Measurements from ENCODE around the gene SPNS1. TPM values are rescaled to one million over a fixed set of nuclear protein-coding genes. Genes with fewer than 3 reads are reported as not detected.

The SPNS1 gene
- total RNA-seq, 1 experiment from 2014 or later: 38.6 TPM

DNA sequence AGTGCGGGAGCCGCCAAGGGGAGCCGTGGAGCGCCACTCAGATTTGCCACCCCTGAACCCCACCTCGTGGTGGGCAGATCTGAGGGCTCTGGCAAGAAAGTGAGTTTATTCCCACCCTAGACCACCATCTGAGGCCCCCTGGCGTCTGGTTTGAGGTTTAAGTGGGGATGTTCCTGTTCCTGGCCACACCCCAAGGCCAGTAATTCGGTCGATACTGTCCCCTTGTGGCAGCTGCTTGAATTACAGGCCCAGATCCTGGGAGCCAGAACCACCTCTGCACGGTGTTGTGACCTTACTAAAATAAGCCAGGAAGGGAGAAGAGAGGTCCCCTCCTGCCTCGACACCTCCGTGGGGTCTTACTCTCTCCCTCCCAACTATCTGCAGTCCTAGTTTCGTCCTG, 6.9 kb downstream of the SPNS1 start:
- Histone ChIP-seq H3K79me2 (ENCODE audit: insufficient read depth, low read length) (no peaks in the 10 kb centered on the region), H2BK20ac (ENCODE audit: low read depth, low read length, poor library complexity, severe bottlenecking) (no peak overlapping the region), H3K14ac (ENCODE audit: insufficient read depth, low read length) (no peak overlapping the region; the same call in 1 of the 2 replicates), H4K20me1 (ENCODE audit: control insufficient read depth, insufficient read depth, insufficient read length) (no peaks in the 10 kb centered on the region), H4K91ac (ENCODE audit: insufficient read length, low read depth, low read length) (no peak overlapping the region), H4K5ac (ENCODE audit: insufficient read length, low read depth, low read length) (no peak overlapping the region), H3K9ac (ENCODE audit: extremely low read depth, insufficient read length, low read length) (no peak overlapping the region), H2BK120ac (ENCODE audit: low read depth, low read length, poor library complexity, severe bottlenecking) (no peak overlapping the region), H3K56ac (ENCODE audit: insufficient read length, low read depth, low read length) (no peak overlapping the region), H3K9me3 (ENCODE audit: control insufficient read depth, low read depth, low read length) (no peaks in the 10 kb centered on the region), H2AFZ (ENCODE audit: low read length) (no peak overlapping the region), H2BK15ac (ENCODE audit: low read depth, low read length) (no peak overlapping the region), H3K79me1 (ENCODE audit: insufficient read depth, low read depth, low read length, poor library complexity, severe bottlenecking) (no peaks in the 10 kb centered on the region), H3T11ph (ENCODE audit: low read length) (no peak overlapping the region), H3K4ac (ENCODE audit: low read depth, low read length) (no peak overlapping the region), H3K4me1 (ENCODE audit: insufficient read depth, low read length) (no peaks in the 10 kb centered on the region), H3K27me3 (ENCODE audit: insufficient read depth, low read length) (no peaks in the 10 kb centered on the region), H3K27ac (ENCODE audit: insufficient read length, low read depth, low read length) (no peak overlapping the region), H3K18ac (ENCODE audit: insufficient read length, low read depth, low read length) (no peak overlapping the region), H2BK5ac (ENCODE audit: insufficient read length, low read length) (no peak overlapping the region), H3K23ac (ENCODE audit: insufficient read length, low read depth, low read length) (no peak overlapping the region), H3K23me2 (ENCODE audit: insufficient read length, low read depth, low read length, poor library complexity, severe bottlenecking) (no peaks in the 10 kb centered on the region), H2AK5ac (ENCODE audit: insufficient read length, low read length) (no peak overlapping the region), H2BK12ac (ENCODE audit: insufficient read length, low read depth, low read length) (no peak overlapping the region), H4K8ac (replicated peaks; ENCODE audit: insufficient read length, low read depth, low read length) (no peak overlapping the region), H3K4me2 (ENCODE audit: insufficient read depth, insufficient read length, low read length) (no peak overlapping the region)
- peaks cover 19 to 43% (median 41%) of the 10 kb centered on the region in 3 experiments for H3K36me3 Mint-ChIP-seq (ENCODE audit: insufficient read depth in 1 of 3, low read depth in 3 of 3)
- peaks cover 4 to 6% of the 10 kb centered on the region in 2 experiments; a peak in 3 of 5 replicates for H3K9me3 Mint-ChIP-seq
- WGBS (ENCODE audit: extremely low coverage, insufficient read length, low lambda C conversion rate): no CpG with 5 or more reads among the region's 12 CpGs
- no peak overlapping the region for H3K27ac Mint-ChIP-seq
- peak; percentile 87 for TF ChIP-seq CTCF (conservative IDR thresholded peaks at IDR 0.05)
- H3K4me1 Mint-ChIP-seq: no peaks in the 10 kb centered on the region
- peak; percentile 63 for DNase-seq
- no peak overlapping the region for H3K4me3 Mint-ChIP-seq
- no peaks in the 10 kb centered on the region for H3K27me3 Mint-ChIP-seq (ENCODE audit: low read depth)
